ENCODE measurements around the gene CMTM5. TPM values are rescaled to one million over a fixed set of nuclear protein-coding genes. Genes with fewer than 3 reads are reported as not detected.

The CMTM5 gene
- total RNA-seq, 2 donors from 2014 or later = 0.40 to 1.4 TPM

DNA sequence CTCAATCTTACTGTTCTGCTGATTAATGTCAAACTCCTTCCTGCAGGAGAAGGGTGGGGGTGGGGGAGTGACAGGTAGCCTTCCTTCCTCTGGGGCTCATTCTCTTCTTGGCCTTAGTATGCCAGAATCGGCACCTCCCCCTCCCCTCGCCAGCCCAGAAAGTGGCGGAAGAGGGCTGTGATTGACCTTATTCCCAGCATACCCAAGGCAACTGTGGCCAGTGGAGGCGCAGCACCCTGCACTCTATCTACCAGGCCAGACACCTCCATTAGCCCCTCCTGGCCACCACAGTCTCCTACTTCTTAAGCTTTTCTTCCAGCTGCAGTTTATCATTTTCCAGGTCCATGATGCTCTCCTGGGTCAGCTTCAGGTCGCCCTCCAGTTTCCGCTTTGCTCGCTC, 15.8 kb downstream of the CMTM5 start:
- H3K27me3 ChIP-seq (ENCODE audit: control insufficient read depth, insufficient read depth, low read length, poor library complexity, severe bottlenecking) = peaks cover 14% of the 10 kb centered on the region
- 80 to 88% methylated on average over 6 to 7 of the region's 7 CpGs for WGBS, 2 experiments (ENCODE audit: insufficient coverage in 1 of 2, insufficient read length in 1 of 2)
- TF ChIP-seq, protein P1, sequence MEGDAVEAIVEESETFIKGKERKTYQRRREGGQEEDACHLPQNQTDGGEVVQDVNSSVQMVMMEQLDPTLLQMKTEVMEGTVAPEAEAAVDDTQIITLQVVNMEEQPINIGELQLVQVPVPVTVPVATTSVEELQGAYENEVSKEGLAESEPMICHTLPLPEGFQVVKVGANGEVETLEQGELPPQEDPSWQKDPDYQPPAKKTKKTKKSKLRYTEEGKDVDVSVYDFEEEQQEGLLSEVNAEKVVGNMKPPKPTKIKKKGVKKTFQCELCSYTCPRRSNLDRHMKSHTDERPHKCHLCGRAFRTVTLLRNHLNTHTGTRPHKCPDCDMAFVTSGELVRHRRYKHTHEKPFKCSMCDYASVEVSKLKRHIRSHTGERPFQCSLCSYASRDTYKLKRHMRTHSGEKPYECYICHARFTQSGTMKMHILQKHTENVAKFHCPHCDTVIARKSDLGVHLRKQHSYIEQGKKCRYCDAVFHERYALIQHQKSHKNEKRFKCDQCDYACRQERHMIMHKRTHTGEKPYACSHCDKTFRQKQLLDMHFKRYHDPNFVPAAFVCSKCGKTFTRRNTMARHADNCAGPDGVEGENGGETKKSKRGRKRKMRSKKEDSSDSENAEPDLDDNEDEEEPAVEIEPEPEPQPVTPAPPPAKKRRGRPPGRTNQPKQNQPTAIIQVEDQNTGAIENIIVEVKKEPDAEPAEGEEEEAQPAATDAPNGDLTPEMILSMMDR (conservative IDR thresholded peaks at IDR 0.05) = peak; percentile 21
- peaks cover 36% of the 10 kb centered on the region for H3K27me3 Mint-ChIP-seq (ENCODE audit: insufficient read depth)
- no peak overlapping the region for H3K9ac ChIP-seq (ENCODE audit: extremely low read depth, low read length, poor library complexity, severe bottlenecking)
- H3K36me3 ChIP-seq (ENCODE audit: control insufficient read depth, insufficient read depth, low read length) = no peaks in the 10 kb centered on the region
- peaks cover 5% of the 10 kb centered on the region for H3K4me1 Mint-ChIP-seq
- no peak overlapping the region for H3K4me3 Mint-ChIP-seq
- H3K36me3 Mint-ChIP-seq (ENCODE audit: low read depth) = no peaks in the 10 kb centered on the region
- no peak overlapping the region for H3K27ac Mint-ChIP-seq
- H3K9me3 ChIP-seq (ENCODE audit: control insufficient read depth, low read length) = no peaks in the 10 kb centered on the region
- no peaks in the 10 kb centered on the region for H3K4me1 ChIP-seq (ENCODE audit: control insufficient read depth, insufficient read depth, low read length)
- DNase-seq = no peak
- H3K4me3 ChIP-seq (ENCODE audit: low read length) = no peak overlapping the region
- no peaks in the 10 kb centered on the region for H3K9me3 Mint-ChIP-seq
- H3K27ac ChIP-seq (ENCODE audit: low read depth, low read length) = no peak overlapping the region

DNA sequence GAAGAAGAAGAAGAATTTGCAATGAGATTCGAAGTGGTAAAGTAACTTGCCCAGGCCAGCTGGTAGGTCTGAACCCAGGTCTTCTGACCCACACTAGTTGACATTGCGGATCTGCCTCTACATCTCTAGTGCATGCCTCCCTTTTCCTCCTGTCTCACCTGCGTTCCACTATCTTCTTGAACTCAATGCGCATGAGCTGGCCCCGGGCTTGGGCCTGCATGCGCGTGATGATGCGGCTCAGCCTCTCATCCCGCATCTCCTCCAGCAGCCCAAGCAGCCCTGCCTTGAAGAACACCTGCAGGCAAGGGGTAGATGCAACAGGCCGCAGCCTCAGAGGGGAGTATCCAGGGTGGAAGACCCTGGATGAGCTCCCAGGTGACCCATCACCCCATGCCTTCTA, 19.3 kb downstream of the CMTM5 start:
- peaks cover 27% of the 10 kb centered on the region for H3K27me3 Mint-ChIP-seq (ENCODE audit: insufficient read depth)
- H3K9me3 Mint-ChIP-seq = no peaks in the 10 kb centered on the region
- no peaks in the 10 kb centered on the region for H3K36me3 Mint-ChIP-seq (ENCODE audit: low read depth)
- Histone ChIP-seq H3K4me3 (ENCODE audit: low read length) (no peak overlapping the region), H3K9ac (ENCODE audit: extremely low read depth, low read length, poor library complexity, severe bottlenecking) (no peak overlapping the region), H3K4me1 (ENCODE audit: control insufficient read depth, insufficient read depth, low read length) (no peaks in the 10 kb centered on the region), H3K27ac (ENCODE audit: low read depth, low read length) (no peak overlapping the region), H3K27me3 (ENCODE audit: control insufficient read depth, insufficient read depth, low read length, poor library complexity, severe bottlenecking) (peaks cover 7% of the 10 kb centered on the region), H3K36me3 (ENCODE audit: control insufficient read depth, insufficient read depth, low read length) (no peaks in the 10 kb centered on the region), H3K9me3 (ENCODE audit: control insufficient read depth, low read length) (no peaks in the 10 kb centered on the region)
- TF ChIP-seq, protein P1 (conservative IDR thresholded peaks at IDR 0.05) = no peak
- no peak overlapping the region for H3K4me3 Mint-ChIP-seq
- H3K4me1 Mint-ChIP-seq = peaks cover 5% of the 10 kb centered on the region
- 88 to 91% methylated on average over 9 to 10 of the region's 10 CpGs for WGBS, 2 experiments (ENCODE audit: insufficient coverage in 1 of 2, insufficient read length in 1 of 2)
- DNase-seq = no peak
- H3K27ac Mint-ChIP-seq = no peak overlapping the region

DNA sequence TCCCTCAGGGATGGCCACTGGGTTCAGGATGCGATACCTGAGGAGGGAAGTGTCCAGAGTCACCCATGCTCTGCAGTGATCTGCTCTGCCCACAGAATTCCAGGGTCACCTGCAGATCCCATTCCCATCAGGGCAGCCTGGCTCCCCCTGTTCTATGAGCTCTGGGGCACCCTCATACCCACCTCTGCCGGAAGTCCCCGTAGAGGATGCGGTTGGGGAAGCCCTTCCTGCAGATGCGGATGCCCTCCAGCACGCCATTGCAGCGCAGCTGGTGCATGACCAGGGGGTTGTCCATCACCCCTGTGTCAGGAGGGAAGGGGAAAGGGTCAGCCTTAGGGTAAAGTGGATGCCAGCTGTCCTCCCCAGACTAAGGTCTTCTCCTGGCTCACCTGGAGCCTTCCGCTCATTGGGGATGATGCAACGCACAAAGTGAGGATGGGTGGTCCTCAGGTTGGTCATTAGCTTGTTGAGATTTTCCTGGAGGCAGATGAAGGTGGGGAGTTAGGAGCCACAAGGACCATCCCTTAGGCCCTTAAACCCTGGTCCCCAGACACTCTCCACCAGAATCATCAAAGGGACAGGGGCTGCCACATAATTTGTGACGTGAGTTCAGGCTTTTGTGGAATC, 20.0 kb downstream of the CMTM5 start:
- no peaks in the 10 kb centered on the region for H3K36me3 ChIP-seq (ENCODE audit: control insufficient read depth, insufficient read depth, low read length)
- no peak for DNase-seq
- Mint-ChIP-seq H3K36me3 (ENCODE audit: low read depth) (no peaks in the 10 kb centered on the region), H3K4me1 (peaks cover 5% of the 10 kb centered on the region), H3K27ac (no peak overlapping the region), H3K27me3 (ENCODE audit: insufficient read depth) (peaks cover 33% of the 10 kb centered on the region), H3K9me3 (no peaks in the 10 kb centered on the region), H3K4me3 (no peak overlapping the region)
- H3K9me3 ChIP-seq (ENCODE audit: control insufficient read depth, low read length) = no peaks in the 10 kb centered on the region
- H3K27ac ChIP-seq (ENCODE audit: low read depth, low read length) = no peak overlapping the region
- H3K4me3 ChIP-seq (ENCODE audit: low read length) = no peak overlapping the region
- 90 to 97% methylated on average over 4 to 10 of the region's 10 CpGs for WGBS, 2 experiments (ENCODE audit: insufficient coverage in 1 of 2, insufficient read length in 1 of 2)
- TF ChIP-seq, protein P1 (conservative IDR thresholded peaks at IDR 0.05) = no peak
- peaks cover 5% of the 10 kb centered on the region for H3K27me3 ChIP-seq (ENCODE audit: control insufficient read depth, insufficient read depth, low read length, poor library complexity, severe bottlenecking)
- no peaks in the 10 kb centered on the region for H3K4me1 ChIP-seq (ENCODE audit: control insufficient read depth, insufficient read depth, low read length)
- no peak overlapping the region for H3K9ac ChIP-seq (ENCODE audit: extremely low read depth, low read length, poor library complexity, severe bottlenecking)
